T-helper 2 cell treated with Interferon-gamma antibody and Interleukin-4, amounts not matched to agents 5 μg/mL and 100 μg/mL, for 36 hours (primary cell): ENCODE measurements around the gene CHPF.

Source experiments
- DNase-seq: peaks from one replicate; pipeline ENCODE4 v3.0.0; 2021; ENCODE audit warnings: low spot score
- H3K27ac Mint-ChIP-seq: one replicate; pipeline ENCODE4 v1.8.0; 2021; ENCODE audit warnings: mild to moderate bottlenecking, mixed read lengths
- H3K27me3 Mint-ChIP-seq: one replicate; pipeline ENCODE4 v1.8.0; 2021; ENCODE audit warnings: low read depth, mixed read lengths
- H3K36me3 Mint-ChIP-seq: one replicate; pipeline ENCODE4 v1.8.0; 2021; ENCODE audit warnings: low read depth, mixed read lengths
- H3K4me1 Mint-ChIP-seq: one replicate; pipeline ENCODE4 v1.8.0; 2021; ENCODE audit warnings: low read depth, mixed read lengths
- H3K4me3 Mint-ChIP-seq: one replicate; pipeline ENCODE4 v1.8.0; 2022; ENCODE audit warnings: mild to moderate bottlenecking, moderate library complexity, mixed read lengths
- H3K9me3 Mint-ChIP-seq: one replicate; pipeline ENCODE4 v1.8.0; 2021; ENCODE audit warnings: mixed read lengths

CHPF gene

GRCh38 chr2:219538956-219539788 is 4.4 kb downstream of the CHPF start:
- no peak overlapping the region for H3K4me3 Mint-ChIP-seq
- H3K36me3 Mint-ChIP-seq, result peaks cover 8% of the 10 kb centered on the region
- H3K27ac Mint-ChIP-seq, result no peak overlapping the region
- H3K9me3 Mint-ChIP-seq, result no peaks in the 10 kb centered on the region
- peaks cover 8% of the 10 kb centered on the region for H3K4me1 Mint-ChIP-seq
- H3K27me3 Mint-ChIP-seq, result peaks cover under 1% of the 10 kb centered on the region
- DNase-seq, result no peak

GRCh38 chr2:219538504-219538951 is 5.1 kb downstream of the CHPF start:
- Mint-ChIP-seq H3K4me1 (peaks cover 8% of the 10 kb centered on the region), H3K27ac (no peak overlapping the region), H3K4me3 (no peak overlapping the region), H3K9me3 (no peaks in the 10 kb centered on the region), H3K27me3 (no peaks in the 10 kb centered on the region), H3K36me3 (peaks cover 8% of the 10 kb centered on the region)
- no peak for DNase-seq

GRCh38 chr2:219537657-219538488 is 5.7 kb downstream of the CHPF start:
- Mint-ChIP-seq H3K4me1 (peaks cover 8% of the 10 kb centered on the region), H3K4me3 (no peak overlapping the region), H3K27me3 (no peaks in the 10 kb centered on the region), H3K27ac (no peak overlapping the region), H3K36me3 (peaks cover 8% of the 10 kb centered on the region), H3K9me3 (no peaks in the 10 kb centered on the region)
- DNase-seq, result no peak

GRCh38 chr2:219536967-219537366 is 6.6 kb downstream of the CHPF start:
- Mint-ChIP-seq H3K36me3 (peaks cover 8% of the 10 kb centered on the region), H3K4me1 (no peaks in the 10 kb centered on the region), H3K4me3 (no peak overlapping the region), H3K9me3 (no peaks in the 10 kb centered on the region), H3K27me3 (no peaks in the 10 kb centered on the region), H3K27ac (no peak overlapping the region)
- no peak for DNase-seq

- Mint-ChIP-seq H3K27ac (no peak overlapping the region), H3K4me3 (no peak overlapping the region), H3K27me3 (peaks cover 1% of the 10 kb centered on the region), H3K36me3 (peaks cover 8% of the 10 kb centered on the region), H3K4me1 (no peaks in the 10 kb centered on the region), H3K9me3 (no peaks in the 10 kb centered on the region)
- no peak for DNase-seq
These were observed 7.2 kb downstream of the CHPF start for GRCh38 chr2:219536425-219536824.

GRCh38 chr2:219533930-219534661 is 9.5 kb downstream of the CHPF start:
- H3K36me3 Mint-ChIP-seq, result peaks cover 3% of the 10 kb centered on the region
- peaks cover 21% of the 10 kb centered on the region for H3K27me3 Mint-ChIP-seq
- H3K27ac Mint-ChIP-seq, result no peak overlapping the region
- H3K4me1 Mint-ChIP-seq, result no peaks in the 10 kb centered on the region
- H3K9me3 Mint-ChIP-seq, result no peaks in the 10 kb centered on the region
- H3K4me3 Mint-ChIP-seq, result no peak overlapping the region
- DNase-seq, result no peak

- no peak for DNase-seq
- no peaks in the 10 kb centered on the region for H3K4me1 Mint-ChIP-seq
- no peak overlapping the region for H3K27ac Mint-ChIP-seq
- no peak overlapping the region for H3K4me3 Mint-ChIP-seq
- H3K9me3 Mint-ChIP-seq, result no peaks in the 10 kb centered on the region
- no peaks in the 10 kb centered on the region for H3K36me3 Mint-ChIP-seq
- peaks cover 36% of the 10 kb centered on the region for H3K27me3 Mint-ChIP-seq
These were observed 11.3 kb downstream of the CHPF start for GRCh38 chr2:219532378-219532649.

- Mint-ChIP-seq H3K27me3 (peaks cover 41% of the 10 kb centered on the region), H3K27ac (no peak overlapping the region)
- no peak for DNase-seq
These were observed 11.8 kb downstream of the CHPF start for GRCh38 chr2:219531639-219532377.

GRCh38 chr2:219530048-219530963 is 13.3 kb downstream of the CHPF start:
- no peaks in the 10 kb centered on the region for H3K4me1 Mint-ChIP-seq

More at GRCh38 chr2:219531639-219532377, 11.8 kb downstream of the CHPF start:
- H3K9me3 Mint-ChIP-seq, result no peaks in the 10 kb centered on the region
- no peaks in the 10 kb centered on the region for H3K36me3 Mint-ChIP-seq
- no peak overlapping the region for H3K4me3 Mint-ChIP-seq
- H3K4me1 Mint-ChIP-seq, result no peaks in the 10 kb centered on the region

GRCh38 chr2:219527472-219527871 is 16.1 kb downstream of the CHPF start:
- no peaks in the 10 kb centered on the region for H3K36me3 Mint-ChIP-seq
- H3K9me3 Mint-ChIP-seq, result no peaks in the 10 kb centered on the region
- DNase-seq, result no peak
- no peak overlapping the region for H3K27ac Mint-ChIP-seq
- H3K4me1 Mint-ChIP-seq, result no peaks in the 10 kb centered on the region
- H3K27me3 Mint-ChIP-seq, result peaks cover 79% of the 10 kb centered on the region
- H3K4me3 Mint-ChIP-seq, result no peak overlapping the region

More at GRCh38 chr2:219530048-219530963, 13.3 kb downstream of the CHPF start:
- H3K4me3 Mint-ChIP-seq, result no peak overlapping the region
- no peak overlapping the region for H3K27ac Mint-ChIP-seq
- peaks cover 55% of the 10 kb centered on the region for H3K27me3 Mint-ChIP-seq
- no peaks in the 10 kb centered on the region for H3K9me3 Mint-ChIP-seq
- H3K36me3 Mint-ChIP-seq, result no peaks in the 10 kb centered on the region
- peak; percentile 70 for DNase-seq

GRCh38 chr2:219527076-219527394 is 16.6 kb downstream of the CHPF start:
- Mint-ChIP-seq H3K9me3 (no peaks in the 10 kb centered on the region), H3K4me3 (no peak overlapping the region), H3K27ac (no peak overlapping the region), H3K27me3 (peaks cover 81% of the 10 kb centered on the region), H3K4me1 (peaks cover under 1% of the 10 kb centered on the region), H3K36me3 (no peaks in the 10 kb centered on the region)
- no peak for DNase-seq

- H3K27me3 Mint-ChIP-seq, result peaks cover 85% of the 10 kb centered on the region
These were observed 17.1 kb downstream of the CHPF start for GRCh38 chr2:219526320-219527075.

More at GRCh38 chr2:219526320-219527075, 17.1 kb downstream of the CHPF start:
- Mint-ChIP-seq H3K4me3 (no peak overlapping the region), H3K27ac (no peak overlapping the region), H3K9me3 (no peaks in the 10 kb centered on the region), H3K36me3 (no peaks in the 10 kb centered on the region), H3K4me1 (peaks cover 1% of the 10 kb centered on the region)
- DNase-seq, result no peak
